Progenitor cell of endocrine pancreas (in vitro differentiated cells): ENCODE measurements around the gene NEURL3. TPM values are rescaled to one million over a fixed set of nuclear protein-coding genes. Genes with fewer than 3 reads are reported as not detected.

Experiments used
- DNase-seq: peaks from one replicate; pipeline ENCODE4 v3.0.0; 2021; ENCODE audit warnings: low spot score; ENCODE audit not compliant: unreplicated experiment
- H3K27ac Mint-ChIP-seq: 2 replicates; pipeline ENCODE4 v1.8.0; 2021; ENCODE audit warnings: mild to moderate bottlenecking, moderate library complexity, mixed read lengths
- H3K27me3 Mint-ChIP-seq: 2 replicates; pipeline ENCODE4 v1.8.0; 2021; ENCODE audit warnings: mixed read lengths
- H3K36me3 Mint-ChIP-seq: 2 replicates; pipeline ENCODE4 v1.8.0; 2022; ENCODE audit warnings: mixed read lengths; ENCODE audit not compliant: insufficient read depth
- H3K4me1 Mint-ChIP-seq: 2 replicates; pipeline ENCODE4 v1.8.0; 2021; ENCODE audit warnings: low read depth, mixed read lengths
- H3K4me3 Mint-ChIP-seq: 2 replicates; pipeline ENCODE4 v1.8.0; 2021; ENCODE audit warnings: low read depth, mild to moderate bottlenecking, moderate library complexity, mixed read lengths
- H3K9me3 Mint-ChIP-seq: 2 replicates; pipeline ENCODE4 v1.8.0; 2021; ENCODE audit warnings: low read depth, mixed read lengths
- total RNA-seq: library from RNA; stranded (reverse); gene quantifications from 2 replicates; pipeline ENCODE4 v1.2.1, GENCODE V29; 2021
- TF ChIP-seq, protein P1 (sequence below): fragments of 200-600 bp; sonication (generic); IDR thresholded peaks from one replicate; pipeline ENCODE4 v1.5.0; 2021; ENCODE audit warnings: antibody characterized with exemption, mild to moderate bottlenecking; ENCODE audit not compliant: unreplicated experiment

The NEURL3 gene
- total RNA-seq, 1 donor from 2014 or later, result 0.86 TPM

DNA sequence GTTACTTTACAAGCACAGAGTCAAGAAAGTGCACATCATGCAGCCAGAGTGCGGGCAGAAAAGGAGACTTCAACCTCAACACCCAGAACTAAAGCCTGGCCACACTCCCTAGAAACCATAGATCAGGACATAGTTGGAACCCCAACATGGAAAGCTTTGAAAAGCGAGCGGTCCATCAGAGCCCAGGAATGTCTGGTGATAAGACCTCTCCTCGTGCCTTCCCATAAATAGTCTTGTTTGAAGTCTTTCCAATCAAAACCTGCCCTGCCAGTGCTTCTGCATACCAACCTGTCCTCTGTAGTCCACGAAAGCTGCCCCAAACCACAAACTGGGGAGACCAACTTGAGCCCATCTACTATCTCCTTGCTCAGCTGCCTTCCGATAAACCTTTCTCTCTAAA, 55.5 kb downstream of the NEURL3 start:
- Mint-ChIP-seq H3K27me3 (peaks cover 4% of the 10 kb centered on the region), H3K4me1 (peaks cover 17% of the 10 kb centered on the region), H3K36me3 (no peaks in the 10 kb centered on the region), H3K4me3 (no peak overlapping the region), H3K27ac (peak overlapping the region; percentile 22), H3K9me3 (peaks cover 3% of the 10 kb centered on the region)
- TF ChIP-seq, protein P1, sequence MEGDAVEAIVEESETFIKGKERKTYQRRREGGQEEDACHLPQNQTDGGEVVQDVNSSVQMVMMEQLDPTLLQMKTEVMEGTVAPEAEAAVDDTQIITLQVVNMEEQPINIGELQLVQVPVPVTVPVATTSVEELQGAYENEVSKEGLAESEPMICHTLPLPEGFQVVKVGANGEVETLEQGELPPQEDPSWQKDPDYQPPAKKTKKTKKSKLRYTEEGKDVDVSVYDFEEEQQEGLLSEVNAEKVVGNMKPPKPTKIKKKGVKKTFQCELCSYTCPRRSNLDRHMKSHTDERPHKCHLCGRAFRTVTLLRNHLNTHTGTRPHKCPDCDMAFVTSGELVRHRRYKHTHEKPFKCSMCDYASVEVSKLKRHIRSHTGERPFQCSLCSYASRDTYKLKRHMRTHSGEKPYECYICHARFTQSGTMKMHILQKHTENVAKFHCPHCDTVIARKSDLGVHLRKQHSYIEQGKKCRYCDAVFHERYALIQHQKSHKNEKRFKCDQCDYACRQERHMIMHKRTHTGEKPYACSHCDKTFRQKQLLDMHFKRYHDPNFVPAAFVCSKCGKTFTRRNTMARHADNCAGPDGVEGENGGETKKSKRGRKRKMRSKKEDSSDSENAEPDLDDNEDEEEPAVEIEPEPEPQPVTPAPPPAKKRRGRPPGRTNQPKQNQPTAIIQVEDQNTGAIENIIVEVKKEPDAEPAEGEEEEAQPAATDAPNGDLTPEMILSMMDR, result no peak
- DNase-seq, result no peak

GRCh38 chr2:96449174-96449573, 56.0 kb downstream of the NEURL3 start:
- Mint-ChIP-seq H3K9me3 (peaks cover 3% of the 10 kb centered on the region), H3K36me3 (no peaks in the 10 kb centered on the region), H3K4me3 (no peak overlapping the region), H3K27ac (peak overlapping the region; percentile 22), H3K4me1 (peaks cover 17% of the 10 kb centered on the region), H3K27me3 (peaks cover 4% of the 10 kb centered on the region)
- no peak for DNase-seq
- TF ChIP-seq, protein P1, result no peak

DNA sequence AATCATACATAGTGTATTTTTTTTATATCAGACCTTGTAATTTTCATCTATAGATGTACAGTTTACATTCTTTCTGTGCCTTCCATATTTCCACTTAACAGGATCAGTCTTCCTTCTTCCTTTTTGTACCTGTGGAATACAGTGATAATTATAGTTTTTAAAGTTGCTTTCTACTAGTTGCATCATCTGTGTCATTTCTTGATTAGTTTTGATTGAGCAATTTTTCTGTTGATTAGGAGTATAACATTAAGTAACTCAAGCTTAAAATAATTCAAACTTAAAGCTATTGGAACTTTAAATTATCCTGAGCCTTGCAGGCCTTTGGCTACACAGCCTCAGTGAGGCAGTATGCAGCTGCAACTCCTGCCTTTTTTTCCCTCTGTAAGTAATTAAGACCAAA, 57.4 kb downstream of the NEURL3 start:
- no peaks in the 10 kb centered on the region for H3K36me3 Mint-ChIP-seq
- TF ChIP-seq, protein P1, result no peak
- peaks cover 9% of the 10 kb centered on the region for H3K4me1 Mint-ChIP-seq
- peaks cover 4% of the 10 kb centered on the region for H3K27me3 Mint-ChIP-seq
- H3K4me3 Mint-ChIP-seq, result no peak overlapping the region
- no peak for DNase-seq
- H3K9me3 Mint-ChIP-seq, result peaks cover 3% of the 10 kb centered on the region
- no peak overlapping the region for H3K27ac Mint-ChIP-seq

Other genes starting within 250 kb of the NEURL3 start
- gene TMEM127, start 239.4 kb downstream of the NEURL3 start, total RNA-seq, result 34.5 and 37.2 TPM in 2 replicates
- 77.1 and 79.2 TPM in 2 replicates for gene CIAO1, start 239.1 kb downstream of the NEURL3 start, total RNA-seq
- 223 and 235 TPM in 2 replicates for gene SNRNP200, start 199.8 kb downstream of the NEURL3 start, total RNA-seq
- gene ITPRIPL1, start 180.0 kb downstream of the NEURL3 start, total RNA-seq, result 6.1 and 6.9 TPM in 2 replicates
- 20.9 and 21.2 TPM in 2 replicates for gene NCAPH, start 169.6 kb downstream of the NEURL3 start, total RNA-seq
- gene ARID5A, start 31.4 kb upstream of the NEURL3 start, total RNA-seq, result 7.1 and 7.7 TPM in 2 replicates
- gene KANSL3, start 133.0 kb upstream of the NEURL3 start, total RNA-seq, result 53.6 and 57.7 TPM in 2 replicates
- 1.0 and 1.5 TPM in 2 replicates for gene FER1L5, start 137.4 kb upstream of the NEURL3 start, total RNA-seq
- 34.0 and 36.0 TPM in 2 replicates for gene LMAN2L, start 234.7 kb upstream of the NEURL3 start, total RNA-seq